SK-N-SH (cell line): ENCODE results near the gene C1QL2.

Experiments used
- RCOR1 ChIP-seq: fragments of 150-350 bp; IDR thresholded peaks from 2 replicates; pipeline ENCODE4 v1.6.1; 2017; ENCODE audit warnings: antibody characterized with exemption, low read length
- YY1 ChIP-seq: IDR thresholded peaks from 2 replicates; pipeline ENCODE4 v1.4.0; 2012; ENCODE audit warnings: low read depth, mild to moderate bottlenecking

GRCh38 chr2:119112770-119113488, 45.6 kb downstream of the C1QL2 start:
- TF ChIP-seq RCOR1, result no peak
- no peak for TF ChIP-seq YY1
